ENCODE measurements around the gene KIF16B.

DNA sequence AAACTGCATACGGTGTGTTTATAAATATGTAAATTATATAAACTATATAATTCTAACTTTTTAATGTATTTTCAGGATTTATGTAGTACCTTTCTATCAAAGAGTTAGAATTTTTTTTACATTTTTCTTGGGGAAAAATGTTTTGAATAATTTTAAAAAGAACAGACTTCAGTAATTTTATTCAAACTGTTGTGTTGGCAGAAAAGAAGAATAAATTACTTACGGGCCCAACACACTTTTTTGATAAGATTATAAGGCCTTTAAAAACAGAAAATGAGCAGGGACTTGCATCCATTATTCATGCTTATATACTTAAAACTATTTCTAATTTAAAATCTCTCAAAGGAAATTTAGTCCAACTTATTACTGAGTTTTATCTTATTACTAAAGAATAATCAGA lies 58.2 kb downstream of the KIF16B start:
- no peak for TF ChIP-seq EZH2phosphoT487 (IDR thresholded peaks at IDR 0.05; ENCODE audit: borderline replicate concordance, low read length)
- TF ChIP-seq, protein P1, sequence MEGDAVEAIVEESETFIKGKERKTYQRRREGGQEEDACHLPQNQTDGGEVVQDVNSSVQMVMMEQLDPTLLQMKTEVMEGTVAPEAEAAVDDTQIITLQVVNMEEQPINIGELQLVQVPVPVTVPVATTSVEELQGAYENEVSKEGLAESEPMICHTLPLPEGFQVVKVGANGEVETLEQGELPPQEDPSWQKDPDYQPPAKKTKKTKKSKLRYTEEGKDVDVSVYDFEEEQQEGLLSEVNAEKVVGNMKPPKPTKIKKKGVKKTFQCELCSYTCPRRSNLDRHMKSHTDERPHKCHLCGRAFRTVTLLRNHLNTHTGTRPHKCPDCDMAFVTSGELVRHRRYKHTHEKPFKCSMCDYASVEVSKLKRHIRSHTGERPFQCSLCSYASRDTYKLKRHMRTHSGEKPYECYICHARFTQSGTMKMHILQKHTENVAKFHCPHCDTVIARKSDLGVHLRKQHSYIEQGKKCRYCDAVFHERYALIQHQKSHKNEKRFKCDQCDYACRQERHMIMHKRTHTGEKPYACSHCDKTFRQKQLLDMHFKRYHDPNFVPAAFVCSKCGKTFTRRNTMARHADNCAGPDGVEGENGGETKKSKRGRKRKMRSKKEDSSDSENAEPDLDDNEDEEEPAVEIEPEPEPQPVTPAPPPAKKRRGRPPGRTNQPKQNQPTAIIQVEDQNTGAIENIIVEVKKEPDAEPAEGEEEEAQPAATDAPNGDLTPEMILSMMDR (conservative IDR thresholded peaks at IDR 0.05; ENCODE audit: low read depth, low read length): no peak

Measured in PC-3 (cell line).